HG02610 (cell line): Measurements from ENCODE around the gene SHC3.

Experiments used
- ATAC-seq: cut with Tn5 transposase; IDR thresholded peaks from one replicate; pipeline ENCODE4 v1.9.1; 2021; ENCODE audit warnings: mild to moderate bottlenecking, moderate library complexity; ENCODE audit not compliant: unreplicated experiment

The SHC3 gene

DNA sequence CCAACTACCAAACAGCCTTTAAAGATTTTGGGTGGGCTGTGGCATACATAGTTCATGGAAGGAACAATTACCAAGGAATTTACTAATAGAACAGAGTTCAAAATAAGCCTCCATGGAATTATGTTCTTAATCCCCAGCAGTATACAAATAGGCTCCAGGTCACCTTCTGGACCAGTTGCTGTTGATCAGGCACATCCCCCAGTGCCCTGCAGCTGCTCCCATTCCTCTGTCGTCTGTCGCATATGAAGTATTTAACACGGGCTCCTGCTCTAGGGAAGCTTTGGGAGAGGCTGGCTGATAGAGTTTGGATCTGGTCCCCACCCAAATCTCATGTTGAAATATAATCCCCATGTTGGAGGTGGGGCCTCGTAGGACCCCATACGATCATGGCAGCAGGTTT, 17.8 kb downstream of the SHC3 start:
- no peak for ATAC-seq

DNA sequence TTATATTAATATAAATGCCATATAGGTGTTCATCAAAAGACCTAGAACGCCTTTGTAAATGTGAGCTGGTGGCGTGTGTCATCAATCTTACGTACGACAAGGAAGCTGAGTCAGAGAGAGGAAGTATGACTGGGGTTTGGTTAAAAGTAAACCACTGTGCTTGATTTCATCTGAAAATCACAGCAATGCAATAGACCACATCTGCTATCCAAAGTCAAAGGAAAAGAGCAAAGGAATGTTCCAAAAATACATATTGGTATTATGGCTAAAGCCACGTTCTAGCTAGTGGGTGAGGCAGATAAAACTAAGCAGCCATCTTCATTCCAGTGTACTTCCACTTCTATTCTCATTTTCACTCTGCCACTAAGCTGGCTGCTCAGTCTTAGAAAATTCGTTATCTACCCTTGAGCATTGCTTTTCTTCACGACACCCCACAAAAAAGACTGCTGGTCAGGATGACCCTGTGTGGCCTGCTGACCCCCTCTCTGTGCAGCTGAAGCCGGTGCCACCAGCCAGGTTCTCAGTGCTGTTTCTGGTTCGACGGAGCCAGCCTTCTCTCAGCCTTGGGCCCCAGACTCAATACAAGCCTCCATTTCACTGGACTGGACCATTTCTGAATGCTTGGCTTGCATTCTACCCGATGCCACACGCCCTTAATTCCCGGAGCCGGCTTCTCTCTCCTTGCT, 23.8 kb downstream of the SHC3 start:
- no peak for ATAC-seq

DNA sequence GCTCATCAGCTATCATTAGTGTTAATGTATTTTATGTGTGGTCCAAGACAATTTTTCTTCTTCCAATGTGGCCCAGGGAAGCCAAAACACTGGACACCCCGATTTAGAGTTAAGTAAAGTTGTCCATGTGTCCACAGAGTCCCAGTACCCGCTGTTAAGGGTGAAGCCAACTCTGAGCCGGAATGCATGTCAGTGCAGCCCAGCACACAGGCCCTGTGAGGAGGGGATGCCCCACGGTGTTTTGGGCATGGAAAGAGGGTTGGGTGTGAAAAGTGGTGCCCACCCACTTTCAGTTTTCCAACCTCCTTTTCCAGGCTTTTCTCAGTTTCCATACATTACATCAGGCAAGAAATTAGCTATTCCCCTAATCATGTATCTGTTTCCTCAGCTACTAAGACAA, 24.4 kb downstream of the SHC3 start:
- ATAC-seq, result no peak

DNA sequence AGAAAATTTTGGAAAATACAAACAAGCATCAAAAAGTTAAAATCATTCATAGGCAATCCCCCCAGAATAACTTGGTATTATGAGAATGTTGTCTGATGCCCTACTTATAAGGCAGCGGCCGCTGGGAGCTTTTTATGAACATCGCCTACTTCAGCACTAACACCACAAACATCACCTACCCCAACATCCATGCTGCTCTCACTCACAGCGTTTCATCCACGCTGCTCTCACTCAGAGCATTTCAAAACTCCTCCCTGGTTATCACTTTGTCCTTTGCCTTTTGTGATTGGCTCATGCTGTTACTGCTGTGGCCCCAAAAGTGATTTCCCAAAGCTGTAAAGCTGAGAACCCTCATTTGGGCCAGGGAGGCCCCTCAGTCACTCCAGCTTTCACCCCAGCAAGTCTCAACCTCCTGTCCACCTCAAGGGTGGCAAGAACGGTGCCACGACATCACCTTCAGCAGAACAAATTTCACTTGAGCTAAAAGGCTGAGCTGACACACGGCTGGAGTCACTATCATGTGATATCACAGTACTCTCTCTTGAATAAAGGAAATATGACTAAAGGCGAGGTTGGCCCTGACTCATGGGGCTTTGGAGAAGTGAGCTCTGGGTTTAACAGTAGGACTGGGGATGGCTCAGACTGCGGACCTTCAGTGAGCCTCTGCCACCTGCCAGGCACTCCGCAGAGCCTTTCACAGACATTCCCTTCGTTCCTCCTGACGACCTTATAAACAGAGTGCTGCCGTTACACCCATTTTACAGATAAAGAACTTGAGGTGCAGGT, 25.2 kb downstream of the SHC3 start:
- no peak for ATAC-seq

DNA sequence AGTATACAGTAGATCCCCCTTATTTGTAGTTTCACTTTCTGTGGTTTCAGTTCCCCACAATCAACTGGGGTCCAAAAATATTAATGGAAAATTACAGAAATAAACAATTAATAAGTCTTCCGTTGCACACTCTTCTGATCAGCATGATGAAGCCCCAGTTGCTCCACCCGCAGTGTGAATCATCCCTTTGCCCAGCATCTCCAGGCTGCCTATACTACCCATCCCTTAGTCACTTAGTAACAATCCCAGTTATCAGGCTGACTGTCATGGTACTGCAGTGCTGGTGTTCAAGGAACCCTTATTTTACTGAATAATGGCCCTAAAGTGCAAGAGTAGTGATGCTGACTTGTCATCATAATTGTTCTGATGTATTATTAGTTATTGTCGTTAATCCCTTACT, 28.9 kb downstream of the SHC3 start:
- no peak for ATAC-seq

DNA sequence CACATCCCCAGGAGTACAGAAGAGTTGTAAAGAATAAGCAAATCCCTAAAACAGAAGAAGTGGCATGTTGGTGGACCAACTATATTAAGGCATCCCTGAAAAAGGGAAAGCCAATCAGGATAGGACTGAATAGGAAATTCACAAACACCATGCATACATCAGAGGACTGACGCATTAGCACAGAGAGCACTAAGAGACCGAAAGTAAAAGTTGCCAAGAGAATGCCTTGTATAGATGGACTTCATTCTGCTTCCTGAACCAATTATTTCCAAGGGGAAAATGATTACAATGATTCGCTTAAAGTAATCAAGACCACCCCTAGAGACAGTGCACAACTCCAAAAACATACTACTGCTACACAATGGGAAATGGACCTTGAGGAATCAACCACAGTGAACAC, 33.5 kb downstream of the SHC3 start:
- ATAC-seq, result no peak

DNA sequence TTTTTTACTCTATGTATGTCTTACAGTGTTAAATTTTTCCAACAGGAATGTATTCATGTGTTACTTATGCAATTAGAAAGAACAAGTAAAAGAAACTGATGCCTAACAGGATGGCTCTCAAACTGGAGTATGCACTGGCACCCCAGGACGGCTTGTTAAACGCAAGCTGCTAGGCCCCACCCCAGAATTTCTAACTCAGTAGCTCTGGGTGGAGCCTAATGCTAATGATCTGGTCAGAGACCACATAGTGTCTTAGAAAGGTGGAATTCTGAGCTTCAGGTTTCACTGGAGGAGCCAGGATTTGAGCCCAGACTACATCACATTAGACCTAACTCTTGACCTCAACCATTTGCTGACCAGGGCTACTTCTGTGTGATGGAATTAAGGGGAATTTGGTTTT, 34.4 kb downstream of the SHC3 start:
- no peak for ATAC-seq

DNA sequence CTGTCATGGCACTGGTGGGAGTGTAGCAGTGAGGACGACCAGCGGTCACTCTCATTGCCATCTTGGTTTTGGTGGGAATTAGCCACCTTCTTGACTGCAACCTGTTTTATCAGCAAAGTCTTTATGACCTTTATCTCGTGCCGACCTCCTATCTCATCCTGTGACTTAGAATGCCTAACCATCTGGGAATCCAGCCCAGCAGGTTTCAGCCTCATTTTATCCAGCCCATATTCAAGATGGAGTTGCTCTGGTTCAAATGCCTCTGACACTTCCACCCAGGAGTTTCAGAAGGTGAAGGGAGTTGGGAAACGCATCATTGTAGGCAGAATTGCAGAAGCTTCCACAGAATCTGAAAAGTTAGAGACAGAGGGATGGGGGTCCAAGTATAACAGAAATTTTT, 35.4 kb downstream of the SHC3 start:
- no peak for ATAC-seq

DNA sequence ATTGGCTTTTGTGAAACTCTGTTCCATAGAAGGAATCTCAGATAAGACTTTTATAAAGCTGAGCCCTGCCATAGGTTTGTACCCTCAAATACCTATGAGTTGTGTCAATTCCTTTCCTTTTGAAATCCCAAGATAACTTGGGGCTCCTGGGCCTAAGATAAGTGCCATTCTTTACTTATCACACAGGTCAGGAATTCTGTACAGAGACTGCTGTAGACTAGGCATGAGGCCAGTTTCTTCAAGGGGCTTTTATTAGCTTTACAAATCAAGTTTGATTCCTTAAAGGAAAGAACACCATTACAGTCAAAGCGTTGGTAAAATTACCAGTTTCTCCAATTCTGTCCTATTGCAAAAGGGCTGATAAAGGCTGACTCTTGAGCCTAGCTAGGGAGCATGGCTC, 39.2 kb downstream of the SHC3 start:
- ATAC-seq, result no peak

DNA sequence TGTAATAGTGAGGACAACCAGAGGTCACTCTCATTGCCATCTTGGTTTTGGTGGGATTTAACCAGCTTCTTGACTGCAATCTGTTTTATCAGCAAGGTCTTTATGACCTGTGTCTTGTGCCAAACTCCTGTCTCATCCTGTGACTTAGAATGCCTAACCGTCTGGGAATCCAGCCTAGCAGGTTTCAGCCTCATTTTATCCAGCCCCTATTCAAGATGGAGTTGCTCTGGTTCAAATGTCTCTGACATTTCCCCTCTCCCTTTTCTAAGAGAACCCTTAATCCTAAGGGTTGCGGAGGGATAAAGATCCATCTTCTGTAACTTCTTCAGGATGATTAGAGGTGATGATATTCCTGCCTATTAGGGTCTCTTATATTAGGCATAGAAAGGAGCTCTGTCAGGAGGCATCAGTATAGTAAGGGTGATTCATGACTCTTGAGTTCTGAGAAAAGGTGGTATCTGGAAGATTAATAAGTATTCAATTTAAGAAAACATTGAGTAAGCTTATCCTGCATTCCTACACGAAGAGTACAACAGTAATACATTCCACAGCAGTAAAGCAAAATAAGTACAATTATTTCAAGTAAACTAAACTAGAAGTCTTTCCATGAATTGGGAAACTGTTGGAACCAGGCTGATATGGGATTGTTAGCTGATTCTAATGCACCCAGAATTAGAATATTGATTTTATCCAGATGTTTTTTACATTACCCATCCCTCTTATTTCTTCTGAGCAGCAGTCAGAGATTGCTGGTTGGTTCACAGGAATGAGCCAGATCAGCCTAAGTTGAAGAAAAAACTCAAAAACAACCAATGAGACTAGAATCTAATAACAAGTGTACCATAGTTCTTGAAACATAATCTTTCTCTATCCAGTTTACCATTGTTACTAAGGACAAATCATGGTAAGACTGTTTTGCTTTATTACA, 39.9 kb downstream of the SHC3 start:
- ATAC-seq, result no peak

DNA sequence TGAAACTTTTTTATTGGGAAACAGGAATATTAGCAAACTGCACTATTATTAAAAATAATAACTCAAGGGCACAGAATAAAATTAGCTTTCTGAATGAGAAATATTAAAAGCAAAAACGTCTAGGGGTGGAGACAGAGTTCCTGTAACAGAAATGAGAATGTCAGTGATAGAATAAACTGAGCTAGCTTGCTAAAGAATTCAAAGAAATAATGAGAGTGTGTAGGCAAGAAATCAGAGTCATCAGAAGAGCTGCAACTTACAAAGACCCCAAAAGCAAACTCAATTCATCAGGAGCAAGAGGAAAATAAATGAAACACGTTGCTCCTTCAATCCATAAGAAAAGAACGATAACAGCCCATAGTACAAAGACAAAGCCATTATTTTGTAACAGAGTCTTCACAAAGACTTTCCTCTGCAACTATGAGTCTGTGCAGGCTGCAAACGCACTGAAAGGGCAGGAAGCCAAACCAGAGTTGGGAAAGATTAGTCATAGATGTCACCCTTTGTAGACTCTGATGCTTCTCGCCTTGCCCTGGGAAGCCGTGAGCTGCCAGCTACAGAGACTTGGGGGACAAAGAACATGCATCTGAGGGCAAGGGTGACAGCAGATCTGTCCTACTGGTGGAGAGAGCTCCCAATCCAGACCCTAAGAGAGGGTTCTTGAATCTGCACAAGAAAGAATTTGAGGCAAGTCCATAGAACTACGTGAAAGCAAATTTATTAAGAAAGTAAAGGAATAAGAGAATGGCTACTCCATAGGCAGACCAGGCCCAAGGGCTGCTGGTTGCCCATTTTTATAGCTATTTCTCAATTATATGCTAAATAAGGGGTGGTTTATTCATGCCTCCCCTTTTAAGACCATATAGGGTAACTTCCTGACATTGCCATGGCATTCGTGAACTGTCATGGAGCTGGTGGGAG, 40.8 kb downstream of the SHC3 start:
- no peak for ATAC-seq

DNA sequence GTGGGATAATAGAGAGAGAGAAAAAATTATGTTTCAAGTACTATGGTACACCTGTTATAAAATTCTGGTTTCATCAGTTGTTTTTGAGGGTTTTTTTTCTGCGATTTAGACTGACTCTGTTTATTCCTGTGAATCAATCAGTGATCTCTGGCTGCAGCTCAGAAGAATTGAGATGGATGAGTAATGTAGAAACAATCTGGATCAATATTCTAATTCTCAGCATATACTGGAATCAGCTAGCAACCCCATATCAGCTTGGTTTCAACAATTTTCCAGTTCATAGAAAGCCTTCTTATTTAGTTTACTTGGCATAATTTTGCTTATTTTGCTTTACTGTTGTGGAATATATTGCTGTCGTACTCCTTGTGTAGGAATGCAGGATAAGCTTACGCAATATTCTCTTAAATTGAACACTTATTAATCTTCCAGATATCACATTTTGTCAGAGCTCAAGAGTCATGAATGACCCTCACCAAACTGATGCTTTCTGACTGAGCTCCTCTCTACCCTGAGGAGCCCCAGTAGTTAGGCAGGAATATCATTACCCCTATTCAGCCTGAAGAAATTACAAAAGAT, 42.9 kb downstream of the SHC3 start:
- no peak for ATAC-seq

DNA sequence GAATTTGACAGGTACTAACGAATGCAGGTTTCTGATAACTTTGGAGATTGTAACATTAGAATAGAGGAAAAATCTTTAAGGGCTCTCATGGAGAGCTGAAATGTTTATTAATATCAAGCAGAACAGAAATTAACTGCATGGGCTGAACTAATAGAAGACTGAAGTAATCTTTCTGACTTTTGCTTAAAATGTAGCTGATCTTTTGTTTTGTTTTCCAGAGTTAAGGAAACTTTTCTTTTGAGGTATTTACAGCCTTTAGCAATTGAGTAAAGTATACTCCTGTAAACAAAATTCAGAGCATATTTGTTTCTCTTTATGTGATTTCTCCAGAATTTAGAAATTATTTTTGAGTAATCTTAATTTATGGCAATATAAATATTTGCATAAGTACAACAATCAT, 43.9 kb downstream of the SHC3 start:
- ATAC-seq, result no peak

DNA sequence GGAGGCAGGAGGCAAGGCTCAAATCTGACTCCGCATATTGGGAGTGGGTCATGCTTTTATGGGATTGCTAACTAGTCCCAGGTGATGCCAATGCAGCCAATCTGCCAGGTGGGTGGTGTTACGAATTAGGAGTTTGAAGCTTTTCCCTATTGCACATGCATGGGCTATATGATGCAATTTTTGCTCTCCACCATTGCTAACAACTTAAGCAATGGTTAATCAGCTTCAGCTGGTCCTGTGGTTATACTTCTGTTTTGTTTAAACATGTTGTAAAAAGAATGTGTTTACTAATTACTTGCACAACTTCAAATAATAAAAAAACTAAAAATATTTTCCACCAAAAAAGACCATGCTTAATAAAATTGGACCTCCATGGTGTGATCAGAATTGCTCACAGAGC, 55.7 kb downstream of the SHC3 start:
- ATAC-seq, result no peak

DNA sequence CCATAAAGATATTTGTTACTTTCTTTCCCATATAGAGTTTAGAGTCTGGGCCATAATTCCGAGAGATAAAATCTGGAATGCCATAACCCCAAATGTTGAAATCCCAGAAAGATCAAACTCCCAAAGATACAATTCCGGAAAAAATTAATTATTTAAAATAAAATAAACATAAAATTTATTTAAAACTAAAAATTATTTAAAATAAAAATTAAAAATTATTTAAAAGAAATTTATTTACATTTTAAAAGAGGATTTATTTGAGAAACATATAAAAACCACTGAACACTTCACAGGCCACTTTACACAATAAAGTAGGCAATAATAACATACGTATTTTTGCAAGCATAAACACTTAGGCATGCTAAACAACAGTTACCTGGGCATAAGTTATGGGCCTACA, 57.9 kb downstream of the SHC3 start:
- no peak for ATAC-seq

DNA sequence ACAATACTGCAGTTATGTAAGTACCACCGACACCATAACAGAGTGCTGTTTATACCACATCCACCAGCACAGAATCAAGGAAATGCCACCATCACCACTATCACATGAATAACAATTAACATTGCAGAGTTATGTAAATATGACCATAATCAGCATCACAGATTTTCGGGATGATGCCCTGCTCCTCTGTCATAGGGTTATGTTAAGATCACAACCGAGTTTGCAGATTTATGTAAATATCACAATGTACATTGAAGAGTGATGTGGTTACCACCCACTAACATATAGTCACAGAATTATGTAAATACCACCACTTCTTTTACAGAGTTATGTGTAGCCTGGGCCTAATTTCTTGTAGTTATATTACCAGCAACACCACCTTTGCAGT, 61.8 kb downstream of the SHC3 start:
- ATAC-seq, result no peak

DNA sequence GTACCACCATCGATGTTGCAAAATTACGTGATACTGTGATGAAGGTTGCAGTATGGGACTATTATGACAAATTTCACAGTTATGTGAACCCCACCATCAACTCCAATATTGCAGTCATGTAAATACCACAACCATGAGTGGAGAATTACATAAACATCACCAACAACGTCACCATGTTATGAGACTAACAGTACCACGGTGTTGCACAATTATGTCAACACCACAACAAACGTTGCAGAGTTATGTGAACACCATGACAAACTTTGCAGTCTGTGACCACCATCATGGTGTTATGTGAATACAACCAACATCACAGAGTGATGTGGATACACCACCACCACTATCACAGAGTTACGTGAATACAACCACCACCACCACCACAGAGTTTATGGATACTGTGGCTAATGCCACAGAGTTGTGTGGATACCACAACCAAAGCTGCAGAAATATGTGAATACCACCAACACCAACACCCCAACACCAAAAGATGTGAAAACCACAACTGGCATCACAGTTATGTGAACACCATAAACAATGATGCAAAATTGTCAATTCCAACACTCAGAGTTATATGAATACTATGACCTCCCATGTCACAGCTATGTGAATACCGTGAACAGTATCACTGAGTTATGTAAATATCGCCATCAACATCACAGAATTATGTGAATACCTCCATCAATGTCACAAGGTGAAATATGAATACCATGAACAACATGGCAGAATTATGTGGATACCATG, 62.4 kb downstream of the SHC3 start:
- no peak for ATAC-seq

DNA sequence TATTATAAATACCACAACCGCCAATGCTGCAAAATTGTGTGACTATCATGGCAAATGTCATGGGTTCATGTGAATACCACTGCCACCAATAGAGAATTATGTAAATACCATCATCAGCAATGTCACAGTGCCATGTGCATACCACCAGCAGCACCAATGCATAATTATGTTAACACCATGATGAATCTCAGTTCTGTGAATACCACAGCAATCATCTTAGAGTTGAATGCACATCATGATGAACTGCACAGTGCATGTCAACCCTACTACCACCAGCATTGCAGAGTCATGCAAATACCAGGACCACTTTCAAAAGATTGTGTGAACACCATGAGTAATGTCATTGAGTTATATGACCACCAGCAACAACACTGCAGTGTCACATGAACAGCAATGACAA, 63.2 kb downstream of the SHC3 start:
- ATAC-seq, result no peak

DNA sequence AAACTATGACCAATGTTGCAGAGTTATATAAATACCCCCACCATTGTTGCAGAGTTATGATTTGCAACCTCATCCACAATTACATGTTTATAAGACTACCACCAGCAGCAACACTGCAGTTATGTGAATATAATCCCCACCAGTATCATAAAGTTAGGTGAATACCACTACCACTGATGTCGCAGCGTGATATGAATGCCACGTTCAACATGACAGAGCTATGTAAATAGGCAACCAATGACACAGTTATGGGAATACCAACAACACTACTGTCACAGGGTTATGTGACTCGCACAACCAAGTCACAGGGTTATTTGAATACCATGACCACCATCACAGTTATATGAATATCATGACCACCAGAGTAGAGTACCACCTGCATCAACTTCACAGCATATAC, 63.9 kb downstream of the SHC3 start:
- no peak for ATAC-seq

DNA sequence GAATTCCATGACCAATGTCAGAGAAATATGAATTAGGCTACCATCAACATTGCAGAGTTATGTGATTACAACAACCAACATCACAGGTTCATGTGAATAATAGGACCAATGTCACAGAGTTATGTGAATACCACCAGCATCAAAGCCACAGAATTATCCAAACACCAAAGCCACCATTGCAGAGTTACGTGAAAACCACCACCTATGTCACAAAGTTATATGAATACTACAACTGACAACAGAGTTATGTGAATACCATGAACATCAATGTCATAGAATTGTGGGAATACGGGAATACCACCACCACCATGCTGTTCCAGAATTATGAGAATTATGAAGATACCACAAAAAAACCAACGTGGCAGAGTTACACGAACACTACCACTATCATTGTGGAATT, 64.8 kb downstream of the SHC3 start:
- ATAC-seq, result no peak
